Tongue (tissue), 2 donors: ENCODE measurements around the gene TTBK1. TPM values are rescaled to one million over a fixed set of nuclear protein-coding genes. Genes with fewer than 3 reads are reported as not detected.
A peak's percentile ranks its signal among the peaks of the same experiment; 100 is the strongest.

ENCODE experiments used
- DNase-seq: peaks from one replicate; pipeline ENCODE4 v3.0.0-alpha.2; 2015
- total RNA-seq: library from RNA; depleted of rRNA; stranded (reverse); fragments of >200 nt; gene quantifications from one replicate; pipeline ENCODE4 v1.2.3, GENCODE V29; 2014

The TTBK1 gene
- total RNA-seq, 1 donor from 2014 or later: 0.10 TPM

- DNase-seq: no peak
These were observed 12.2 kb downstream of the TTBK1 start for GRCh38 chr6:43255408-43256054.

GRCh38 chr6:43256670-43257366 lies 13.5 kb downstream of the TTBK1 start:
- DNase-seq: no peak

GRCh38 chr6:43257367-43258145 lies 14.3 kb downstream of the TTBK1 start:
- DNase-seq: no peak

- DNase-seq: no peak
These were observed 14.9 kb downstream of the TTBK1 start for GRCh38 chr6:43258180-43258579.

- no peak for DNase-seq
These were observed 15.8 kb downstream of the TTBK1 start for GRCh38 chr6:43258807-43259686.

- no peak for DNase-seq
These were observed 17.5 kb downstream of the TTBK1 start for GRCh38 chr6:43260791-43261190.

- no peak for DNase-seq
These were observed 17.9 kb downstream of the TTBK1 start for GRCh38 chr6:43261198-43261597.

- no peak for DNase-seq
These were observed 18.9 kb downstream of the TTBK1 start for GRCh38 chr6:43262000-43262779.

GRCh38 chr6:43262780-43263313 lies 19.6 kb downstream of the TTBK1 start:
- no peak for DNase-seq

GRCh38 chr6:43263314-43264178 lies 20.3 kb downstream of the TTBK1 start:
- DNase-seq: peak; percentile 81

- DNase-seq: no peak
These were observed 21.4 kb downstream of the TTBK1 start for GRCh38 chr6:43264599-43265145.

- DNase-seq: no peak
These were observed 22.3 kb downstream of the TTBK1 start for GRCh38 chr6:43265564-43265963.

- DNase-seq: no peak
These were observed 24.5 kb downstream of the TTBK1 start for GRCh38 chr6:43267619-43268354.

GRCh38 chr6:43268355-43268700 lies 25.0 kb downstream of the TTBK1 start:
- no peak for DNase-seq

GRCh38 chr6:43268782-43269272 lies 25.5 kb downstream of the TTBK1 start:
- no peak for DNase-seq

GRCh38 chr6:43269273-43270007 lies 26.2 kb downstream of the TTBK1 start:
- DNase-seq: no peak

GRCh38 chr6:43271103-43271815 lies 28.0 kb downstream of the TTBK1 start:
- no peak for DNase-seq

GRCh38 chr6:43271944-43272343 lies 28.7 kb downstream of the TTBK1 start:
- DNase-seq: no peak
